NK-92 (cell line): ENCODE data around the gene CASD1.

Source experiments
- DNase-seq: peaks from one replicate; lab custom pipeline; 2025; ENCODE audit not compliant: unreplicated experiment; lab: John Stamatoyannopoulos, UW

Gene CASD1

DNA sequence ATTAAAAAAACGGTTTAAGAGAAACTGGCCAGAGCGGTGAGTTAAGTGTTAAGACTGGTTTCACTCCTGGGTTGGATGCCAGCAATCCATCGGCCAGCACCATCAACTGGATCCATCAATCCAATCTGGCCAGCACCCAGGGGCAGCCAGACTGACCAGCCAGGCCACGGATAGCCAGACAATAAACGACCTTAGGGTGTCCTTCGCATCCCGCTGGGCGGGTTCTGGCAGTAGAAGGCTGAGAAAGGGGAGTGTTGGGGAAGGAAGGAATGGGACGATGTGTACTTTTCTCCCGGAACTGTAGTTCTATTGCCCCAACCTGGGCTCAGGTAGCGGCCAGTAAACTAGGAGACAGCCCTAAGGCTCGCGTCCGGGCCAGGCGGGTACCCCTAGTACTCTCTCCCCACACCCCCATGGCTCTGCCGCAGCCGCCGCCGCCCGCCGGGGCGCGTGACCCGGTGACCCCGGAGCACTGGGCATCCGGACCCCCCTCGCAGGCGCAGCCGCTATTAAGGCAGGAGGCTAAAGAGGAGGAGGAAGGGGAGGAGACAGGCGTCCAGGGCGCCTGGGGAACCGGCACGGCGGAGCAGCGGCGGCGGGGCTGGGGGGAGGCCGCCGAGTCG, at the start of gene CASD1:
Gene CASD1 (plus strand): TSS at position 546 of the 623 bp plus-strand sequence. CDS start 276 bp downstream, outside the sequence.
- DNase-seq: no peak

GRCh38 chr7:94466516-94466915, 43.1 kb upstream of the CASD1 start:
- DNase-seq: no peak

DNA sequence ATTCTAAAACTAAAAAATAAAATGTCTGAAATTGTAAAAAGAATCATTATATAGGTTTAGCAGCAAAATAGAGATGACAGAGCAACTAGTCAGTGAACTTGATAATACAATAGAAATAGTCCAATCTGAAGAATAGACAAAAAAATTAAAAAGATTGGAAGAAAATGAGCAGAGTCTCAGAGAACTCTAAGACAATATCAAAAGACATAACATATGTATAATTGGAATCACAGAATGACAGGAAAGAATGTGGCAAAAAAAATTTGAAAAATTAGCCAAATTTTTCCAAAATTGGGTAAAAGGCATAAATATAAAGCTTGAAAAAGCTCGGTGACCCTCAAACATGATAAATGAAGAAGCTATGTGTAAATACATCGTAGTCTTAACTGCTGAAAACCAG, 38.0 kb upstream of the CASD1 start:
- DNase-seq: no peak

DNA sequence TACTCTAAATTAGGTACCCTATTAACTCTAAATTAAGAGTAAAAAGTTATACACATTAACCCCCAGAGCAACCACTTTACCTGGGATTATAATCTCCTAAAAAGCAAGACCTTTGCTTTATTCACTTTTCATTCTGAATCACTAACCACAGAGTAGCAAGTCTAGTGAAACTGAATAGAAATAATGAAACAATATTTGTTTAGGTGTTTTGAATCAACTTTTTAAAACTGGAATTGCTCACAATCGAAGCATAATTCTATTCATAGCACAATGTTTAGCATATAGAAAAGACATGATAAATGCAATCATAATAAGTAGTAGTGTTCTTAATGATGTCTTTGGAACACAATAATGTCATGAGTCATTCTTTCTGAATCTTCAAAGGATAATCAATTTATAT, 37.0 kb upstream of the CASD1 start:
- no peak for DNase-seq

DNA sequence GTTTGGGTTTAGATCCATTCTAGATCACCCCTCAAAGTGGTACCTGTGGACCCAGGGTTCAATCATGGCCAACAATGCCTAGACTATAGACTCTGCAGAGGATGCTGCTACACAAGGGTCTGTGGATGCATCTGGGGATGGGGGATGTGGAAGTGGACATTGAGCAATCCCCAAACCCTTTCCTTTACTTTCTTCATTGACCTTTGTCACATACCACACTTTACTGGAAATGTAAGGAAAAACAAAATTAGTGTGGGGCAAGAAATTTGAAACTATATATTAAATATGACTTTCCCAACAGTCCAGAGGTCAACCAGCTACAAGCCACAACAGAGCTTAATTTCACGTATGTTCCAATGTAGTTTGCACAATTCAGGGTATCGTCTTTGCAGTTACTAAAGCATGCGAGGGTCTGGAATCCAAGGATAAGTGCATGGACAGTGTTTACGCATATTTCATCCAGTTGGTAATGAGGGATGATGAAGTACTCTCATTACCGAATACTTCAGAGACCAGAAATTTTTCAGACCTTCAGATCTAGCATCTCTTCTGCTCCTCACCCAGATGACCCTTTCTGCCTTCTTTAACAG, 33.3 kb upstream of the CASD1 start:
- DNase-seq: no peak

GRCh38 chr7:94477878-94478277, 31.7 kb upstream of the CASD1 start:
- DNase-seq: no peak

DNA sequence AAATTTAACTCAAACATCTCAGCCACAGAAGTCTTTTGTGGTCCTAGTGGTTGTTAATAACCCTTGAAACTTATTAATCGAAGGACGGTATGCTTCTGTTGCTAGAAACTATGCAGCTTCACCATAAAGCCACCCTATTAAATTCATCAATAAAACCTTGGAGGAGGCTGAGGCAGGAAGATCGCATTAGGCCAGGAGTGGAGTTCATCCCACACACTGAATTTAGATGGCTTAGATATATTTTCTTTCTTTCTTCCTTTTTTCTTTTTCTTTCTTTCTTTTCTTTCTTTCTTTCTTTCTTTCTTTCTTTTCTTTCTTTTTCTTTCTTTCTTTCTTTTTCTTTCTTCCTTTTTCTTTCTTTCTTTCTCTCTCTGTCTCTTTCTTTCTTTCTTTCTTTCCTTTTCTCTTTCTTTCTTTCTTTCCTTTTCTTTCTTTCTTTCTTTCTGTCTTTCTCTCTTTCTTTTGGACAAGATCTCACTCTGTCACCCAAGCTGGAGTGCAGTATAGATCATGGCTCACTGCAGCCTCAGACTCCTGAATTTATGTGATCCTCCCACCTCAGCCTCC, 30.9 kb upstream of the CASD1 start:
- DNase-seq: no peak

DNA sequence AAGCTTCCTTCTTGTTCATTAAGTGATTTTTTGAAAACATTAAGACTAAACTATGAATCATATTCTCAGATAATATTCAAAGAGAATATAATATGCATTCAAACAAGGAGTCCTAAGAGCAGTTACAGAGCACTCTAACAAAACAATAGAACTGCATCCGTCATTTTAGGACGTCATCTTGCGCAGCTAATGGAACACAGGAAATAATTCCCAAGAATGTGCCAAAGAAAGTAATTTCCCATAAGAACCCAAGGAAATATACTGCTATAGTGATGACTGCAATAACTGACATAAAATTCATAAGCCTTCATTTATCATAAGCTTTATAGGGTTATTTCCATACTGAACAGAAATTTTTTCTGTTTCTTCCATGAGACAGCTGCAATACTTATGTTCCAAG, 28.3 kb upstream of the CASD1 start:
- DNase-seq: no peak

DNA sequence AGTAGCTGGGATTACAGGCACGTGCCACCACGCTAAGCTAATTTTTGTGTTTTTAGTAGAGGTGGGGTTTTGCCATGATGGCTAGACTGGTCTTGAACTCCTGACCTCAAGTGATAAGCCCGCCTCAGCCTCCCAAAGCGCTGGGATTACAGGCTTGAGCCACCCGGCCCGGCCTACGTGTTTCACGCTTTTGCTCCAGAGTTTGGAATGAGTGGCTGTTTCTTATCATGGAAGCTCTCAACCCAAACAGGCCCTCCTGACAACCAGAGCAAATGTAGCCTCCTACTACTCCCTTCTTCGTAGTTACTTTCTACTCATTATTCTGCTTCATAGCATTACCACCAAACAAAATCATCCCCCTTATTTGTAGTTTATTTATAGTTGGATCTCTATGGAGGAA, 26.8 kb upstream of the CASD1 start:
- DNase-seq: no peak

- DNase-seq: no peak
These were observed 25.8 kb upstream of the CASD1 start for GRCh38 chr7:94483843-94484242.

DNA sequence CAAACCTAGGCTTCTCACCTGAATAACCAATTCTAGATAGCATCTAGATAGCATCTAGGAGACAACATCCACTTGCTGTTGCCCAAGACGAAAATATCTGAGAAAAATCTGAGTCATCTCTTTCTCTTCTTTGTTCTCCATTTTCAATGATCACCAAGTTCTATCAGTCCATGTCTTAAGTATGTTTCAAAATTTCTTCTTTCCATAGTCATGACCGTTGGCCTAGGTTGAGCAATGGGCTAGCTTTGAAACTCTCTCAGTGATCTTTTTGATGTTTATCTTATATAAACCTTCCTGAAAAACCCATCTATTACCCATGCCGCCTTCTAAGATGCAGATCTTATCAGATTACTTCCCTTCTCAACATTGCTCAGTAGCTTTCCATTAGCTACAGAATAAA, 23.4 kb upstream of the CASD1 start:
- DNase-seq: no peak

- no peak for DNase-seq
These were observed 18.2 kb upstream of the CASD1 start for GRCh38 chr7:94491410-94491809.

GRCh38 chr7:94492601-94493000, 17.0 kb upstream of the CASD1 start:
- DNase-seq: no peak

GRCh38 chr7:94497874-94498670, 11.5 kb upstream of the CASD1 start:
- no peak for DNase-seq

- no peak for DNase-seq
These were observed 10.7 kb upstream of the CASD1 start for GRCh38 chr7:94498918-94499317.

- no peak for DNase-seq
These were observed 2.1 kb upstream of the CASD1 start for GRCh38 chr7:94507462-94507861.

GRCh38 chr7:94507962-94508361, 1.6 kb upstream of the CASD1 start:
- DNase-seq: no peak

DNA sequence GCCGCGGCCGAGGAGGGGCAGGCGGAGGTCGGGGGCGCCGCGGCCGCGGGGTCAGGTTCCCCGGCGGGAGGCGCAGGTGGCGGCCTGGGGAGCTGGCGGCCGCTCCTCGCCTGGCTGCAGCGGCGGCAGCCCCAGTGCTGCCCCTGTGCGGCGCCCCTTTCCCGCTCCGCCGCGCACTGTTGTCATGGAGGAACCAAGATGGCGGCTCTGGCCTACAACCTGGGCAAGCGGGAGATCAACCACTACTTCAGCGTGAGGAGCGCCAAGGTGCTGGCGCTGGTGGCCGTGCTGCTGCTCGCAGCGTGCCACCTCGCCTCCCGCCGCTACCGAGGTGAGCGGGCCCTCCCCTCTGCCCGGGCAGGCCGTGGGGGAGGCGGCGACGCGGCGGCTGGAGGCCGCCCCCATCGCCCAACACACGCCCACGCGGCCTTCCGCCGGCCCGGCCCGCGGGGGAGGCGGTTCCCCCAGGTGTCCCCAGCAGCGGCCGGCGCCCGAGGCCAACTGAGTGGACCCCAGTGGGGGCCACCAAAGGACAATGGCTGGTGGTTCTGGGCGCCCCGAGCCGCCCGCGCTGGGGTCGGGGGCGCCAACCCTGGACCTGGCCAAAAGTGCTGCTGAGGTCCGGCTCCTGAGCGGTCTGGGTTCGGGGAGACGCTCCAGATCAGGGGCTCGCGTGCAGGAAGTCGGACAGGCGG, 425 bp downstream of the CASD1 start:
- no peak for DNase-seq

DNA sequence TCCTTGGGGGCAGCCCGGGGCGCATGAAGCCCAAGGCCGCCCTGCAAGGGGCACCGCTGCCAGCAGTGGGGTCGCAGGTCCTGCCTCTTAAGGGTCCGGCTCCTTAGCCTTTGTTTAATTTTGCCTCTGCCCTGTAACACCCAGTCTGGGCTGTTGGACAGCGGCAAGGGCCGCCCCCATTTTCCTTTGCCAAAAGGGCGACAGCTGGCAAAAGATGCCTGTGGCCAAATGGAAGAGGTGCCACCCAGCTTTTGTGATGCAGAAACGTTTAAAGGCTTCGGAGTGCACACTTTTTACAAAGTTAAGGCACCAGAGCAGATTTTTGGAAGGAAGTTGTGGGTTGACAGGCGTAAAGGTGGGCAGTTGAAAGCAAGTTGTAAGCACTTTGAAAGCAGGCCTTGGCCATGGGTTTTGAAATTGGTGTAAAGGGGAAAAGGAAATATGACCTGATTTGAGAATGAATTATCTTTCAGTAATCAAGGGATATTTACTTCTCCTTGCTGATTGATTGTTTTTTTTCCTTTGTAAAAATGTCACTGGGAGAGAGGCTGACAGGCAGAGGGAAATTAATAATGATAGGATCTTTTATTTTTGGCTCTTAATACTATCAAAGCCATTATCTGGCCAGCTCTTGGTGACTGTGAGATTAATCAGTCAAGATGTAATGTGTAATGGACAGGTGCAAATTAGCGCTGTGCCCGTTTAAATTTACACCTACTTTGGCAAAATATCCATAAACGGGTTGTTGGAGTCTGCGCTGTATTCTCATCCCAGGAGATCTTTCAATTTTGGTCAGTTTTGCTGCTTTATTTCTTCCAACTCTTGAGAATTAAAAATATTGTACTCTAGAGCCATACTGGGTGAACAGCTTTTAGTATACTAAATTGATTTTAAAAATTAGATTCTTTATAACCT, 1.2 kb downstream of the CASD1 start:
- DNase-seq: no peak

DNA sequence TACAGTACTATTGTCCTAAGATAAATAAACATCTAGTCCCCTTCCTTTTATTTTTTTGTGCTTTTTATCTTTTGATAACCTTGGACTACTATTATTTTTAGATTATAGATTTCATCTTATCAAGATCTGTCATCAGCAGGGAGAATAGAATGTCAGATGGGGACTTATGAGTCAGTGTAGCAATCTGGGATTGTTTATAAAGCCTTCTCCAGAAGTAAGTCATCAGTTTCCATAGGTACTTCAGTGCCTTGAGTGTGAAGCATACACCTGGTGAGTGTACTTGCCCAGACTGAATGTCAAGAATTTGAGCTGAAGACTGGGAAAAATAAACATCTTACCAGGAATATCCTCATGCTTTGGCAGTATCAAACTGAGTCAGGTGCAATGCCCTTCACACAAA, 2.1 kb downstream of the CASD1 start:
- no peak for DNase-seq
